Embryonic facial prominence (tissue), 1 donor: ENCODE results near the gene OGDHL.
"Not testable (repeated sequence)": the region's sequence is repeated elsewhere in the genome, so short reads cannot be mapped to it uniquely, and the experiment has no call there.

Source experiments
- DNase-seq: peaks from one replicate; pipeline ENCODE4 v3.0.0-alpha.2; 2016; ENCODE audit errors: extremely low spot score

The OGDHL gene

GRCh38 chr10:49739426-49739825 lies 22.7 kb downstream of the OGDHL start:
- DNase-seq = no peak

GRCh38 chr10:49738616-49739360 lies 23.3 kb downstream of the OGDHL start:
- no peak for DNase-seq

- no peak for DNase-seq
Observed at GRCh38 chr10:49737474-49738201, 24.5 kb downstream of the OGDHL start.

- DNase-seq = no peak
Observed at GRCh38 chr10:49736564-49737113, 25.5 kb downstream of the OGDHL start.

- DNase-seq = no peak
Observed at GRCh38 chr10:49735848-49736563, 26.1 kb downstream of the OGDHL start.

- no peak for DNase-seq
Observed at GRCh38 chr10:49735161-49735560, 27.0 kb downstream of the OGDHL start.

GRCh38 chr10:49734676-49735075 lies 27.4 kb downstream of the OGDHL start:
- no peak for DNase-seq

- DNase-seq = no peak
Observed at GRCh38 chr10:49733866-49734265, 28.3 kb downstream of the OGDHL start.

GRCh38 chr10:49726593-49726992 lies 35.5 kb downstream of the OGDHL start:
- no peak for DNase-seq

- DNase-seq = not testable (repeated sequence)
Observed at GRCh38 chr10:49715157-49715556, 47.0 kb downstream of the OGDHL start.

- DNase-seq = no peak
Observed at GRCh38 chr10:49713266-49713665, 48.9 kb downstream of the OGDHL start.

GRCh38 chr10:49711481-49711880 lies 50.6 kb downstream of the OGDHL start:
- no peak for DNase-seq

- DNase-seq = no peak
Observed at GRCh38 chr10:49710966-49711365, 51.2 kb downstream of the OGDHL start.

GRCh38 chr10:49709934-49710333 lies 52.2 kb downstream of the OGDHL start:
- DNase-seq = no peak

- no peak for DNase-seq
Observed at GRCh38 chr10:49707585-49707984, 54.5 kb downstream of the OGDHL start.

- no peak for DNase-seq
Observed at GRCh38 chr10:49700997-49701396, 61.1 kb downstream of the OGDHL start.

GRCh38 chr10:49700211-49700610 lies 61.9 kb downstream of the OGDHL start:
- DNase-seq = no peak

- no peak for DNase-seq
Observed at GRCh38 chr10:49698679-49699078, 63.4 kb downstream of the OGDHL start.

- no peak for DNase-seq
Observed at GRCh38 chr10:49696311-49696710, 65.8 kb downstream of the OGDHL start.

- DNase-seq = no peak
Observed at GRCh38 chr10:49694466-49694865, 67.7 kb downstream of the OGDHL start.

GRCh38 chr10:49691588-49691987 lies 70.5 kb downstream of the OGDHL start:
- no peak for DNase-seq

GRCh38 chr10:49690698-49691356 lies 71.3 kb downstream of the OGDHL start:
- no peak for DNase-seq
